Keratinocyte (primary cell): Measurements from ENCODE around the gene FOXP2. TPM values are rescaled to one million over a fixed set of nuclear protein-coding genes. Genes with fewer than 3 reads are reported as not detected.

Experiments
- DNase-seq: peaks from one replicate; pipeline ENCODE4 v3.0.0-alpha.2; 2011; ENCODE audit warnings: low read depth, missing footprints, low spot score
- FAIRE-seq: peaks from 2 replicates; lab custom pipeline; 2011; peaks lifted over from hg19 to GRCh38; lab: Jason Lieb, UNC
- H2AFZ ChIP-seq: 2 replicates; pipeline ENCODE4 v1.6.0; 2012; ENCODE audit warnings: low read length, control low read depth, inconsistent platforms; ENCODE audit not compliant: control insufficient read depth
- H3K27ac ChIP-seq: 2 replicates; pipeline ENCODE4 v1.5.1; 2011; ENCODE audit warnings: low read length; ENCODE audit not compliant: control insufficient read depth, insufficient read depth
- H3K27me3 ChIP-seq: 3 replicates; pipeline ENCODE4 v1.6.0; 2011; ENCODE audit warnings: low read length; ENCODE audit not compliant: control insufficient read depth, insufficient read depth; ENCODE audit errors: extremely low read depth
- H3K36me3 ChIP-seq, 2 experiments: 2 replicates in 1 of 2; 3 replicates in 1 of 2; pipeline ENCODE4 v1.5.1; 2011; ENCODE audit warnings: low read length in 2 of 2, mild to moderate bottlenecking in 1 of 2; ENCODE audit not compliant: control insufficient read depth in 2 of 2, insufficient read depth in 2 of 2; ENCODE audit errors: extremely low read depth in 1 of 2
- H3K4me1 ChIP-seq: 3 replicates; pipeline ENCODE4 v1.5.1; 2011; ENCODE audit warnings: low read length; ENCODE audit not compliant: control insufficient read depth, insufficient read depth; ENCODE audit errors: extremely low read depth
- H3K4me2 ChIP-seq: 3 replicates; pipeline ENCODE4 v1.6.0; 2011; ENCODE audit warnings: low read depth, low read length; ENCODE audit not compliant: control insufficient read depth, insufficient read depth; ENCODE audit errors: extremely low read depth
- H3K4me3 ChIP-seq, 3 experiments: fragments of 200-600 bp in 1 of 3; sonication (generic) in 1 of 3; 2 replicates in 2 of 3; 3 replicates in 1 of 3; pipeline ENCODE4 v1.5.1; 2011 to 2016; ENCODE audit warnings: low read length in 3 of 3, mild to moderate bottlenecking in 3 of 3, control low read depth in 2 of 3, inconsistent platforms in 1 of 3, low read depth in 1 of 3, mixed read lengths in 1 of 3, mixed run types in 1 of 3, moderate library complexity in 1 of 3; ENCODE audit not compliant: control insufficient read depth in 2 of 3, insufficient read depth in 2 of 3; ENCODE audit errors: extremely low read depth in 1 of 3
- H3K79me2 ChIP-seq: 2 replicates; pipeline ENCODE4 v1.6.0; 2012; ENCODE audit warnings: low read length; ENCODE audit not compliant: control insufficient read depth, insufficient read depth
- H3K9ac ChIP-seq: 3 replicates; pipeline ENCODE4 v1.6.0; 2011; ENCODE audit warnings: low read length; ENCODE audit not compliant: control insufficient read depth, insufficient read depth; ENCODE audit errors: extremely low read depth
- H3K9me1 ChIP-seq: 3 replicates; pipeline ENCODE4 v1.6.0; 2011; ENCODE audit warnings: low read length; ENCODE audit not compliant: control insufficient read depth, insufficient read depth; ENCODE audit errors: extremely low read depth
- H3K9me3 ChIP-seq: 2 replicates; pipeline ENCODE4 v1.5.1; 2012; ENCODE audit warnings: low read depth, low read length; ENCODE audit not compliant: control insufficient read depth
- H4K20me1 ChIP-seq: 3 replicates; pipeline ENCODE4 v1.6.0; 2011; ENCODE audit warnings: low read length; ENCODE audit not compliant: control insufficient read depth, insufficient read depth; ENCODE audit errors: extremely low read depth
- EZH2 ChIP-seq: IDR thresholded peaks from one replicate; pipeline ENCODE4 v1.6.1; 2012; ENCODE audit warnings: inconsistent platforms, mild to moderate bottlenecking, low read length, moderate library complexity
- dilution Hi-C: fragments of 300-500 bp; cut with MboI; formaldehyde crosslinking; loops from one replicate; pipeline ENCODE4 v1.7.0; 2020; ENCODE audit warnings: low sequenced_read_pairs; ENCODE audit not compliant: extremely low pct_ligation_motif_present
- polyA plus RNA-seq, 5 experiments: library from polyadenylated mRNA; depleted of rRNA in 3 of 5; stranded (reverse) in 3 of 5; stranded (forward) in 1 of 5; unstranded in 1 of 5; fragments of >200 nt; gene quantifications; 1 replicate in 1 of 5; 2 replicates in 3 of 5; 3 replicates in 1 of 5; pipeline versions ENCODE4 v1.2.1 to v1.2.3, GENCODE V29; 2011 to 2012; ENCODE audit warnings: missing spikeins in 2 of 5, low read depth in 1 of 5, low replicate concordance in 1 of 5
- TF ChIP-seq, protein P1 (sequence below), 3 experiments: IDR thresholded peaks in 1 of 3; conservative IDR thresholded peaks in 1 of 3; optimal IDR thresholded peaks in 1 of 3; 2 replicates in 2 of 3; 3 replicates in 1 of 3; pipeline versions ENCODE3 to v1.5.1; 2011; ENCODE audit warnings: low read length in 3 of 3, mild to moderate bottlenecking in 3 of 3, moderate library complexity in 2 of 3, control low read depth in 1 of 3, inconsistent platforms in 1 of 3; ENCODE audit not compliant: insufficient read depth in 2 of 3; ENCODE audit errors: extremely low read depth in 1 of 3

FOXP2 gene
- polyA plus RNA-seq, 1 donor (not counting 4 experiments of a cell fraction or from before 2014, with no cell fraction given): 0.98 TPM

DNA sequence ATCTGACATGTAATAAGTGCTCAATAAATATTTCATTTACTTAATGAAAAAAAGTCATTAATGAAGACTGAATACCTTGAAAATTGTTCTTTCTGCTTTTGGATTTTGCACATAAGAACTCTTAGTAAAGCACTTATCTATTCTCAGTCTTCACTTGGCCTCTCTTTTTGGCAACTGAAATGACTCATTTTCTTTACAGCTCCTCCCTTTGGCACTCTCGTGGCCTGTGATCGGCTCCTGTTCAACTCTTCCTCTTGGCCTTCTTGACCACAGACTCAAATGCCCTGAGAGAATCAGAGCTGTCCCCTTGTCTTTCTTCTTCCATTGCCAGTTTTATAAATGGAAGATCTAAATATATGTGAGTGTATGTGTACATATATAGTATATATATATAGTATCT, 54.2 kb downstream of the FOXP2 start:
- no peak overlapping the region for H3K9ac ChIP-seq
- no peak overlapping the region for H3K4me3 ChIP-seq
- H3K9me1 ChIP-seq: no peaks in the 10 kb centered on the region
- no peaks in the 10 kb centered on the region for H4K20me1 ChIP-seq
- no peaks in the 10 kb centered on the region for H3K79me2 ChIP-seq
- H3K4me2 ChIP-seq: no peak overlapping the region
- TF ChIP-seq, protein P1, sequence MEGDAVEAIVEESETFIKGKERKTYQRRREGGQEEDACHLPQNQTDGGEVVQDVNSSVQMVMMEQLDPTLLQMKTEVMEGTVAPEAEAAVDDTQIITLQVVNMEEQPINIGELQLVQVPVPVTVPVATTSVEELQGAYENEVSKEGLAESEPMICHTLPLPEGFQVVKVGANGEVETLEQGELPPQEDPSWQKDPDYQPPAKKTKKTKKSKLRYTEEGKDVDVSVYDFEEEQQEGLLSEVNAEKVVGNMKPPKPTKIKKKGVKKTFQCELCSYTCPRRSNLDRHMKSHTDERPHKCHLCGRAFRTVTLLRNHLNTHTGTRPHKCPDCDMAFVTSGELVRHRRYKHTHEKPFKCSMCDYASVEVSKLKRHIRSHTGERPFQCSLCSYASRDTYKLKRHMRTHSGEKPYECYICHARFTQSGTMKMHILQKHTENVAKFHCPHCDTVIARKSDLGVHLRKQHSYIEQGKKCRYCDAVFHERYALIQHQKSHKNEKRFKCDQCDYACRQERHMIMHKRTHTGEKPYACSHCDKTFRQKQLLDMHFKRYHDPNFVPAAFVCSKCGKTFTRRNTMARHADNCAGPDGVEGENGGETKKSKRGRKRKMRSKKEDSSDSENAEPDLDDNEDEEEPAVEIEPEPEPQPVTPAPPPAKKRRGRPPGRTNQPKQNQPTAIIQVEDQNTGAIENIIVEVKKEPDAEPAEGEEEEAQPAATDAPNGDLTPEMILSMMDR (optimal IDR thresholded peaks at IDR 0.05 in 1 of 3, IDR thresholded peaks at IDR 0.05 in 1 of 3, conservative IDR thresholded peaks at IDR 0.05 in 1 of 3; ENCODE audit: extremely low read depth in 1 of 3, insufficient read depth in 2 of 3, low read length in 3 of 3): no peak
- no peak for TF ChIP-seq EZH2
- DNase-seq (no peak), FAIRE-seq (no peak)
- H3K9me3 ChIP-seq: no peaks in the 10 kb centered on the region
- dilution Hi-C loops: no loop called here
- H3K27me3 ChIP-seq: no peaks in the 10 kb centered on the region
- no peaks in the 10 kb centered on the region for H3K36me3 ChIP-seq
- no peak overlapping the region for H2AFZ ChIP-seq
- H3K4me1 ChIP-seq: no peaks in the 10 kb centered on the region
- H3K27ac ChIP-seq: no peak overlapping the region

DNA sequence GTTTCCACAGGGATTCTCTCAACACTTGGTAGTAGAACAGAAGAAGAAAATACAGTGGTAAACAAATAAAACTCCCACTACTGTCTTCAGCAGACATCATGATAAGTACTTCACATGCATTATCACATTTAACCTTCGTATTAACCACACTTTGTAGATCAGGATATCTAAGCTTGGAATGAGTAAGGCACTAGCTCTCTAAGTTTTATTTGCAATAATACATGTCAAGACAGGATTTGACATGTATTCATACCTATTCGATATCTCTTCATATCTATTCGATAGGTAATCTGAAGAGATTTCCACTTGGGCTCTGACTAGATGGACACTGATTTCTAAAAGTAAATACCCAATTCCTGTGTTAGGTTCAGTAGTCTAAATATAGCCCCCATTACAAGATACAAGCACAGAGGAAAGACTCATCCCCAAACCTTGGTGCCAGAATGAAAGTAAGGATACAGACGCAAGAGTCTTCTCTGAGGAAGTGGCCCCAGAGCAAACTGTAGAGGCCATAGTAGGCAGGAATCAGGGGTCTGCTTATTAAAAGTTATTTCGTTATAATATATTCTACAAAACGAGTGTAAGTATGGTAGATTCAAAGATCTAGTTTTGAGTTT, 58.4 kb downstream of the FOXP2 start:
- Histone ChIP-seq H2AFZ (no peak overlapping the region), H3K27me3 (no peaks in the 10 kb centered on the region), H3K27ac (no peak overlapping the region), H3K36me3 (no peaks in the 10 kb centered on the region), H3K4me3 (no peak overlapping the region), H3K9me3 (no peaks in the 10 kb centered on the region), H3K4me1 (no peaks in the 10 kb centered on the region), H3K79me2 (no peaks in the 10 kb centered on the region), H3K4me2 (no peak overlapping the region), H4K20me1 (no peaks in the 10 kb centered on the region), H3K9me1 (no peaks in the 10 kb centered on the region), H3K9ac (no peak overlapping the region)
- no peak for FAIRE-seq
- no peak for DNase-seq
- dilution Hi-C loops: no loop called here
- TF ChIP-seq EZH2: no peak
- TF ChIP-seq, protein P1 (optimal IDR thresholded peaks at IDR 0.05 in 1 of 3, IDR thresholded peaks at IDR 0.05 in 1 of 3, conservative IDR thresholded peaks at IDR 0.05 in 1 of 3; ENCODE audit: extremely low read depth in 1 of 3, insufficient read depth in 2 of 3, low read length in 3 of 3): no peak
